ENCODE results near the gene DPP9. TPM values are rescaled to one million over a fixed set of nuclear protein-coding genes. Genes with fewer than 3 reads are reported as not detected.

The DPP9 gene
- total RNA-seq, 6 experiments from 2014 or later: 68.4 to 82.2 (median 80.1) TPM

DNA sequence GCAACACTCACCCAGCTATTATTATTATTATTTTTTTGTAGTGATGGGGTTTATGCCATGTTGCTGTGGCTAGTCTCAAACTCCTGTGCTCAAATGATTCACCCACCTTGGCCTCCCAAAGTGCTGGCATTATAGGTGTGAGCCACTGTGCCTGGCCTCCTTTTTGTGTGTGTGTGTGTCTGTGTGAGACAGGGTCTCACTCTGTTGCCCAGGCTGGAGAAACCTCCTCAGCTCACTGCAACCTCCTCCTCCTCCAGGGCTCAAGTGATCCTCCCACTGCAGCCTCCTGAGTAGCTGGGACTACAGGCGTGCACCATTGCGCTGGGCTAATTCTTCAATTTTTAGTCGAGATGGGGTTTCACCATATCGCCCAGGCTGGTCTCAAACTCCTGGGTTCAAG, 49.9 kb downstream of the DPP9 start:
- no peak for TF ChIP-seq CTCF (IDR thresholded peaks at IDR 0.05)
- no peak for DNase-seq
- peaks cover 15% of the 10 kb centered on the region for H3K36me3 Mint-ChIP-seq (ENCODE audit: low read depth)
- no peak overlapping the region for H3K4me3 Mint-ChIP-seq
- H3K27ac Mint-ChIP-seq: peak overlapping the region; percentile 51; the same call in 1 of the 2 replicates
- no peaks in the 10 kb centered on the region for H3K9me3 Mint-ChIP-seq
- H3K4me1 Mint-ChIP-seq (ENCODE audit: low read depth): peaks cover 15% of the 10 kb centered on the region
- H3K27me3 Mint-ChIP-seq (ENCODE audit: insufficient read depth): peaks cover 7% of the 10 kb centered on the region

GRCh38 chr19:4673216-4673615, 50.4 kb downstream of the DPP9 start:
- peaks cover 7% of the 10 kb centered on the region for H3K27me3 Mint-ChIP-seq (ENCODE audit: insufficient read depth)
- H3K9me3 Mint-ChIP-seq: no peaks in the 10 kb centered on the region
- no peak overlapping the region for H3K4me3 Mint-ChIP-seq
- H3K36me3 Mint-ChIP-seq (ENCODE audit: low read depth): peaks cover 17% of the 10 kb centered on the region
- no peak for TF ChIP-seq CTCF (IDR thresholded peaks at IDR 0.05)
- peaks cover 20% of the 10 kb centered on the region for H3K4me1 Mint-ChIP-seq (ENCODE audit: low read depth)
- no peak overlapping the region for H3K27ac Mint-ChIP-seq
- no peak for DNase-seq

DNA sequence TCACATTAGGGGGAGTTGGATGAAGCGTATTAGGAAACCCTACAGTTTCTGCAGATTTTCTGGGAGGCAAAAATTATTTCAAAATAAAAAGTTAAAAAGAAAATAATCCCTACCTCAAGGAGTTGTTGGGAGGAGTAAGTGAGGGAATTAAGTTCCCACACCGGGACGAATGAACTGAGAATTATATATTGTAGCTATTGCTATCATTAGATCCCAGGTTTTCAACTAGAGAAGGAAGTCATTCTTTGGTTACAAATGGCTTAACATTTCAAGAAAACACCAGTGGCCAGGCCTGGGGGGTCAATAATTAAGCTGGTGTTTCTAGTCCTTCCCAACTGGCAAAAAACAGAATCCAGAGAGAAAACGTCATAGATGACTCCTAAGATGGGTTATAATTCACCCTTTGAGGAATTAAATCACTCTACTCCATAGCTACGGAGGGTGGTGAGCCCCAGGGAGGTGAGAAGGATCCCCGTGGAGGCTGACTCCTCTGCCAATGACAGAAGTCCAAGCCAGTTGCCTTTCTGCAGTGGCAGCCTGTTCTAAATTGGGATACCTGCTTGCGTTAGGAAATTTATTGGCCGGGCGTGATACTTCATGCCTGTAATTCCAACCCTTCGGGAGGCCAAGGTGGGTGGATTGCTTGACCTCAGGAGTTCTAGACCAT, 52.3 kb downstream of the DPP9 start:
- H3K27ac Mint-ChIP-seq: peak overlapping the region; percentile 28; the same call in 1 of the 2 replicates
- no peak for TF ChIP-seq CTCF (IDR thresholded peaks at IDR 0.05)
- no peak for DNase-seq
- H3K4me1 Mint-ChIP-seq (ENCODE audit: low read depth): peaks cover 22% of the 10 kb centered on the region
- no peaks in the 10 kb centered on the region for H3K9me3 Mint-ChIP-seq
- no peak overlapping the region for H3K4me3 Mint-ChIP-seq
- peaks cover 7% of the 10 kb centered on the region for H3K27me3 Mint-ChIP-seq (ENCODE audit: insufficient read depth)
- H3K36me3 Mint-ChIP-seq (ENCODE audit: low read depth): peaks cover 15% of the 10 kb centered on the region

- no peaks in the 10 kb centered on the region for H3K9me3 Mint-ChIP-seq
- H3K4me1 Mint-ChIP-seq (ENCODE audit: low read depth): peaks cover 22% of the 10 kb centered on the region
- peaks cover 15% of the 10 kb centered on the region for H3K36me3 Mint-ChIP-seq (ENCODE audit: low read depth)
- no peak for TF ChIP-seq CTCF (IDR thresholded peaks at IDR 0.05)
- H3K4me3 Mint-ChIP-seq: peak within 1 kb of the TSS; percentile 95
- H3K27ac Mint-ChIP-seq: peak within 1 kb of the TSS; percentile 86
- DNase-seq: peak; percentile 83
- peaks cover 5% of the 10 kb centered on the region for H3K27me3 Mint-ChIP-seq (ENCODE audit: insufficient read depth)
Observed at GRCh38 chr19:4669723-4670480, 53.7 kb downstream of the DPP9 start, which contains the start of gene MYDGF. TSS of gene MYDGF (minus strand) at chr19:4670342. CDS start at chr19:4670334, 8 bp downstream.

GRCh38 chr19:4664642-4665041, 59.0 kb downstream of the DPP9 start:
- H3K9me3 Mint-ChIP-seq: no peaks in the 10 kb centered on the region
- peaks cover 28% of the 10 kb centered on the region for H3K36me3 Mint-ChIP-seq (ENCODE audit: low read depth)
- peaks cover 5% of the 10 kb centered on the region; the same call in 1 of the 2 replicates for H3K27me3 Mint-ChIP-seq (ENCODE audit: insufficient read depth)
- no peak for DNase-seq
- H3K27ac Mint-ChIP-seq: no peak overlapping the region
- H3K4me3 Mint-ChIP-seq: no peak overlapping the region
- H3K4me1 Mint-ChIP-seq (ENCODE audit: low read depth): peaks cover 20% of the 10 kb centered on the region
- TF ChIP-seq CTCF (IDR thresholded peaks at IDR 0.05): no peak
